Body of pancreas (tissue), 4 donors: Measurements from ENCODE around the gene EXD3.

ENCODE experiments used
- CTCF ChIP-seq, 7 experiments: fragments of 450-650 bp in 4 of 7; fragments of 200-600 bp in 3 of 7; sonication (generic) in 3 of 7; IDR thresholded peaks; one replicate each; pipeline ENCODE4 v1.5.1; 2016 to 2019; ENCODE audit warnings: antibody characterized with exemption in 7 of 7
- POLR2A ChIP-seq, 3 donors: fragments of 450-650 bp; IDR thresholded peaks; one replicate each; pipeline ENCODE4 v1.6.1; 2016; ENCODE audit warnings: antibody characterized with exemption in 3 of 3, mild to moderate bottlenecking in 2 of 3

GRCh38 chr9:137305798-137306065 lies 117.2 kb downstream of the EXD3 start:
- TF ChIP-seq CTCF (IDR thresholded peaks at IDR 0.05) (no peak), POLR2A (IDR thresholded peaks at IDR 0.05) (no peak)
